Memory B cell (primary cell): ENCODE measurements around the gene MAD2L2.

ENCODE experiments used
- ATAC-seq: fragments of 150-1000 bp; cut with Tn5 transposase; 2 replicates; pipeline ENCODE4 v1.10.0; 2021; ENCODE audit warnings: low read depth, mild to moderate bottlenecking, moderate library complexity
- DNase-seq, 2 donors: peaks; one replicate each; pipeline ENCODE4 v3.0.0; 2022; ENCODE audit warnings: low spot score in 2 of 2
- H3K27ac Mint-ChIP-seq: one replicate; pipeline ENCODE4 v1.8.0; 2022; ENCODE audit warnings: mild to moderate bottlenecking, moderate library complexity, mixed read lengths
- H3K27me3 Mint-ChIP-seq: one replicate; pipeline ENCODE4 v1.8.0; 2022; ENCODE audit warnings: mixed read lengths
- H3K36me3 Mint-ChIP-seq: one replicate; pipeline ENCODE4 v1.8.0; 2022; ENCODE audit warnings: mild to moderate bottlenecking, mixed read lengths
- H3K4me1 Mint-ChIP-seq: one replicate; pipeline ENCODE4 v1.8.0; 2022; ENCODE audit warnings: mixed read lengths
- H3K4me3 Mint-ChIP-seq: one replicate; pipeline ENCODE4 v1.8.0; 2022; ENCODE audit warnings: mild to moderate bottlenecking, moderate library complexity, mixed read lengths
- H3K9me3 Mint-ChIP-seq: one replicate; pipeline ENCODE4 v1.8.0; 2022; ENCODE audit warnings: mixed read lengths

The MAD2L2 gene

DNA sequence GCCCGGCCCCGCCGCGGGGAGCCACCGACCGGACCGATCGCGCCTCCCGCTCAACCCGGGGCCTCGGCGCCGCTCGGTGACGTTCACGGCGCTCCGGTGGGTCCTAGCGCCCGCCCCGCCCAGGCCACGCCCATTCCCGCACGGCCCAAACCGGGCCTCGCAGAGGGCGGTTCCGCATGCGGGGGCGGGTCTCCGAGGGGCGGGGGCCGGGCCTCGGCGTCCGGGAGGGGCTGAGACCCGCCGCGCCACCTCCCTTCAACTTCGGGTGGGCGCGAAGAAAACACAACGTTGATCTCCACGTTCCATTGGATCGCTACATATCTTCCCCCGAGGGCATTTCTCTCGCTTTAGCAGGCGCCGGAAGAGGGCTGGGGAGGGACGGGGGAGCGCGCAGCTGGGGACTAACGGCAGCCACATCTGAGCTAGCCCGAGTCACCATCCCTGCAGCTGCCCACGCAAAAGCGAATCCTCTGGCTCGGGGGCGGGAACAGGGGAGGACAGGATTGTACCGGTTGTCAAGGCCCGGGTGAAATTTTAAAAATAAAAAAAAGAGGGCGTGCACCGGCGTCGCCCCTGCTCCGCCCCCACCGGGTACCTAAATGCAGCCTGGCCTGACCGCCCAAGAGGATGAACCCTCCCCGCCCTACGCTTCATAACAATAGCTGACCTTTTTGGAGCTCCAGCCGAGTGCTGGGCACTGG, at the start of gene MAD2L2:
TSS of gene MAD2L2 (minus strand) at position 78 of the 701 bp plus-strand sequence. CDS start 547 bp downstream, outside the sequence.
- peak; percentile 93 for ATAC-seq
- peaks cover 3% of the 10 kb centered on the region for H3K27me3 Mint-ChIP-seq
- peak; percentile 86 to 92 for DNase-seq
- peaks cover 11% of the 10 kb centered on the region for H3K4me1 Mint-ChIP-seq
- H3K27ac Mint-ChIP-seq: peak within 1 kb of the TSS; percentile 84
- H3K36me3 Mint-ChIP-seq: no peaks in the 10 kb centered on the region
- H3K9me3 Mint-ChIP-seq: no peaks in the 10 kb centered on the region
- peak within 1 kb of the TSS; percentile 98 for H3K4me3 Mint-ChIP-seq

DNA sequence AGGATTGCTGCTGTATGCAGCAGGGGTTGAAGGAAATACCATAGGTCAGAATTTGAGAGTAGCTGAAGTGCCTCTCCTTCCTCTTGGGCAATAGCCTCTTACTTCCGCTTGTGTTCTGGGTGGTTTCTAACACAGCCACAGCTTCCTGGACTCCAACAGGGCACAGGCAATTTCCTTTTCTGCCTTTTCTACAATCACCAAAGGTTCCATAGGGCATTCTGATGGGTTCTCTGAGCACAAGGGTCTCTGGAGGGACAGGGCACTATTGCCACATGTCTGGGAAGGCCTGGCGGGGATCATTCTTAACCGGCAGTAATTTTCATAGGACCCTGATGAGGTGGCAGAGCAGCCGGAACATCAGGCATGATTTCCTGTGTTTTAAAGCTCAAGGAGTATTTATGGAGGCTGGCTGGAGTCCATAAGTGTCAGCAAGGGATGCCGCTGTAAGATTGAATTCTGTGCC, 49.5 kb upstream of the MAD2L2 start:
- Mint-ChIP-seq H3K27ac (peak overlapping the region; percentile 58), H3K4me1 (peaks cover 24% of the 10 kb centered on the region), H3K36me3 (no peaks in the 10 kb centered on the region), H3K9me3 (no peaks in the 10 kb centered on the region), H3K4me3 (peak overlapping the region; percentile 73), H3K27me3 (no peaks in the 10 kb centered on the region)
- DNase-seq: peak in 1 of 2 donors; percentile 49
- peak; percentile 99 for ATAC-seq

DNA sequence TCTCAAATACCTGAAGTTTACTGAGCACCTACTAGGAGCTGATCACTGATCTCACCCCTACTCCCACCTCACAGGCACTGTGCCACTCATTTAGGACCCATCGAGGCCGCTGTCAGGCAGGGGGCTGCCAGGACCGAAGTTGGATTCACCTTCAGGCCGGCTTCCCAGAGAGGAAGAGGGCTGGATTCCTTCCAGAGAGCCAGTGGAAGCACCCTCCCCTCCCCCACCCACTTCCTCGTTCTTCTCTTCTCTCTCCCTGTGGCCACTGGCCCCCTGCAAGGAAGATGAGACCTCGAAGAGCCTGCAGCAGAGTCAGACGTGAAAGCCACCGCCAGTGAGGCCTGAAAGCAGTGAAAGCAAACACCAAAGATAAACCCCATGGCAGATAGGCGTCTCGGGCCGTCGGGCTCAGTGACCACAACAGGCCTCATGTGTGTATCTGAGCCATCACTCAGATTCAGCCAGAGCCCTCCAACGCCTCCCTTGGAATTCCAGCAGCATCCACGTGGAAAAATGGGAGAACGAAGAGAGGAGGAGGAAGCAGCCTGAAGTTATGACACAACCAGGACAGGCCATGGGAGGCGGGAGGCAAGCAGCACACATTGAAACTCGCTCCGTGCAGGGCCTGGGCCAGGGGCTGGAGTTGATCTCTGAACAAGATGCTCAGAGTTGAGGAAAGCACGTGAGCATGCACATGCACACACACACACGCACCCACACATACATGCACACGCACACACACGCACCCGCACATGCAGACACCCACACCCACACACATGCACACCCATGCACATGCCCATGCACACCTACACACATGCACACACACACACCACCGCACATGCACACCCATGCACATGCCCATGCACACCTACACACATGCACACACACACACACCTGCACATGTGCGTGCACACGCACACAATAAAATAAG, 48.8 kb upstream of the MAD2L2 start:
- H3K36me3 Mint-ChIP-seq: no peaks in the 10 kb centered on the region
- no peaks in the 10 kb centered on the region for H3K9me3 Mint-ChIP-seq
- H3K4me1 Mint-ChIP-seq: peaks cover 23% of the 10 kb centered on the region
- ATAC-seq (no peak), DNase-seq (no peak)
- H3K27ac Mint-ChIP-seq: peak overlapping the region; percentile 58
- peak overlapping the region; percentile 73 for H3K4me3 Mint-ChIP-seq
- no peaks in the 10 kb centered on the region for H3K27me3 Mint-ChIP-seq

DNA sequence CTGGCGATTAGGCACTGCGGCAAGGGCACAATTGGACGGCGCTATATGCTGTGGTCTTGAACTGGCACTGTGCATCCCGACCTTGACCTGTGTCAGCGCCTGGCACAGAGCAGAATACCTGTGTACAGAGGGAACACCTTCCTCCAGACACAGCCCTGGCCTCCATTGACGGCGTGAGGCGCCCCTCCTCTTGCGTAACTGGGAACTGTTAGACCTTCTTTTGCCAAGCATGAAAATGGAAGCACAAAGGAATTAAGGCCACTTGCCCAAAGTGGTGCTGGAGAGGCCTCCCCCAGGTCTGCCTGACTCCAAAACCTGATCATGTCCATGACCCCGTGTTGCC, 48.2 kb upstream of the MAD2L2 start:
- Mint-ChIP-seq H3K27me3 (no peaks in the 10 kb centered on the region), H3K36me3 (no peaks in the 10 kb centered on the region), H3K27ac (no peak overlapping the region), H3K4me1 (peaks cover 23% of the 10 kb centered on the region), H3K4me3 (no peak overlapping the region), H3K9me3 (no peaks in the 10 kb centered on the region)
- ATAC-seq (no peak), DNase-seq (no peak)

DNA sequence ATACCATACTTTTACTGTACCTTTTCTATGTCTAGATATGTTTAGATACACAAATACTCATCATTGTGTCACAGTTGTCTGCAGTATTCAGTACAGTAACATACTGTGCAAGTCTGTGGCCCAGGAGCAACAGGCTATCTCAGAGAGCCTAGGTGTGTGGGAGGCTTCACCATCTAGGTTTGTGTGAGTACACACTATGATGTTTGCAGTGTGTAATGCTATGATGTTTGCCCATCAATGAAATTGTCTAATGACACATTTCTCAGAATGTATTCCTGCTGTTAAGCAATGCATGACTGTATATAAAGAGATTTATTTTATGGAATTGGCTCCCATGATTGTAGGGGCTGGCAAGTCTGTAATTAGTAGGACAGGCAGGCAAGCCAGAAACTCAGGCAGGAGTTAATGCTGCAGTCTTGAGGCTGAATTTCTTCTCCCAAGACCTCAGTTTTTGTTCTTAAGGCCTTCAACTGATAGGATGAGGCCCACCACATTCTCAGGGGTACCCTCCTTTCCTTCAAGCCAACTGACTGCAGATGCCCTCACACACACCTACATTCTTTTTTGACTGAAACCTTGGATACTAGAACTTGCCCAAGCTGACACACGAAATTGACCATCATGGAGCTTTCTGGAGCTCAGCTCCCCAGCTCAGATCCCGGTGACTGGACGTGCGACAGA, 47.3 kb upstream of the MAD2L2 start:
- no peaks in the 10 kb centered on the region for H3K9me3 Mint-ChIP-seq
- no peak overlapping the region for H3K4me3 Mint-ChIP-seq
- H3K4me1 Mint-ChIP-seq: peaks cover 23% of the 10 kb centered on the region
- no peak overlapping the region for H3K27ac Mint-ChIP-seq
- ATAC-seq (no peak), DNase-seq (no peak)
- no peaks in the 10 kb centered on the region for H3K36me3 Mint-ChIP-seq
- H3K27me3 Mint-ChIP-seq: no peaks in the 10 kb centered on the region

DNA sequence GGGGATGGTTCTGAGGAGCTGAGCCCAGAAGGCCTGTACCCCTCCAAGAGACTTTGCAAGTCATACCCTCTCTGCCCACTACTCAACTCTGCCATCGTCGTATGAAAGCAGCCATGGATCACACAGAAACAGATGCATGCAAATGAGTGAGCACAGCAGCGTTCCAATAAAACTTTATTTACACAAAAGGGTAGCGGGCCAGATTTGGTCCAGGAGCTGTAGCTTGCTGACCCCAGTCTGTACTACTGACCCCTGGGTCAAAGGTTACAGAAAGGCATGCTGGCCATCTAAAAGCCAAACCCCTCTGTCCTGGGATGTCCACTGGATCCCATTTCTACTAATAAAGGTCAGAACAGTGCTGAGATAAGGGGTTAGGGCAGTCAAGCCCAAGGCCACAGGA, 46.2 kb upstream of the MAD2L2 start:
- Mint-ChIP-seq H3K36me3 (no peaks in the 10 kb centered on the region), H3K27me3 (no peaks in the 10 kb centered on the region), H3K4me3 (no peak overlapping the region), H3K27ac (no peak overlapping the region), H3K9me3 (no peaks in the 10 kb centered on the region), H3K4me1 (peaks cover 23% of the 10 kb centered on the region)
- DNase-seq (no peak), ATAC-seq (no peak)

DNA sequence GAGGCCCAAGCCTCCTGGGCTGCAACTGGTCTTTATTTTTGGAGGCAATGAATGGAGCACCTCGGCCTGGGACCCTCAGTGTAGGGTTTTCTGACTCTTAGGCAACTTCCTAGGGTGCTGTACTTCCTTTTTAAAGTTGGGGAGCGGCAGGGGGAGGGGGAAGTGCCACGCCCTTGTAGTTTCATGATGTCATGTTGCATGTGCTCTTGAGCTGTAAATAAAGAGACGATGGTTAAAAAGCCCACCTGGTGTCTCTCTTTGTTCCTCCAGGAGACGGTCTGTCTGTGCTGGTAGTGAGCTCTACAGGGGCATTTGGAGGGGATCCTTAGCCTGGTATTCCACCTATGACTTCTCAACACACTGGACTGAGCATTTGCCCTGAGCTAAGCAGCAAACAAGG, 44.7 kb upstream of the MAD2L2 start:
- ATAC-seq (peak; percentile 16), DNase-seq (no peak)
- H3K36me3 Mint-ChIP-seq: no peaks in the 10 kb centered on the region
- H3K4me1 Mint-ChIP-seq: peaks cover 16% of the 10 kb centered on the region
- no peak overlapping the region for H3K27ac Mint-ChIP-seq
- no peaks in the 10 kb centered on the region for H3K9me3 Mint-ChIP-seq
- H3K4me3 Mint-ChIP-seq: no peak overlapping the region
- no peaks in the 10 kb centered on the region for H3K27me3 Mint-ChIP-seq

DNA sequence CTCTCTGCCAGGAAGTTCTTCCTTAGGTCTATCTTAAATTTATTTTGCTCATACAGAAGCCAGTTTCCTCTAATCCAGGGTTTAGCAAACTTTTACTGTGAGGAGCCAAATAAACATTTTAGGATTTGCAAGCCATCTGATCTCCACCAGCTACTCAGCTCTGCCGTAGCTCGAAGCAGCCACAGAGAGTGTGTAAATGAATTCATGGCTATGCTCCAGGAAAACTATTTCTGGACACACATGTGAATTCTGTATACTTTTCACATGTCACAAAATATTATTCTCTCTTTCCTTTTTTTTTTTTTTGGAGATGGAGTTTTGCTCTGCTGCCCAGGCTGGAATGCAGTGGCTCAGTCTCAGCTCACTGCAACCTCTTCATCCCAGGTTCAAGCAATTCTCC, 41.6 kb upstream of the MAD2L2 start:
- ATAC-seq (no peak), DNase-seq (no peak)
- H3K4me1 Mint-ChIP-seq: peaks cover 14% of the 10 kb centered on the region
- H3K27ac Mint-ChIP-seq: no peak overlapping the region
- H3K27me3 Mint-ChIP-seq: no peaks in the 10 kb centered on the region
- no peak overlapping the region for H3K4me3 Mint-ChIP-seq
- no peaks in the 10 kb centered on the region for H3K36me3 Mint-ChIP-seq
- no peaks in the 10 kb centered on the region for H3K9me3 Mint-ChIP-seq

DNA sequence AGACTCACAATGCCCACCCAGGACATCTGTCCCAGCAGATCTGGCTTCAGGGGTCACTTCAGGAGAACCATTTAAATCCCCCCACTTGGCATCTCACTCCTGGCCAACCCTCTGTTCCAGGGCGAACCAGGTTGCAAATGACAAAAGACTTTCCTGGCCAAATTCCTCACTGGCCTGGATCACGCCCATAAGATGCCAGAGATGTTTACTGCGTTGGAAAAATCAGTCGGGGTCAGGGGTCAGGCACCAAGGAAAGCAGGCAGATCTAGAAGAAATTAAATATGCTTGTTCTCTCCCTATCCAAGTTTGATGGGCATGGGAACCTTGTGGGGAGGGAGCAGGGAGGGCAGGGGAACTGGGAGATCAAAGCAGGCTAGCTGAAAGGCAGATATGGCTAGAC, 40.4 kb upstream of the MAD2L2 start:
- Mint-ChIP-seq H3K27me3 (no peaks in the 10 kb centered on the region), H3K36me3 (no peaks in the 10 kb centered on the region), H3K4me3 (no peak overlapping the region), H3K9me3 (no peaks in the 10 kb centered on the region), H3K27ac (no peak overlapping the region), H3K4me1 (peaks cover 14% of the 10 kb centered on the region)
- DNase-seq (no peak), ATAC-seq (no peak)

DNA sequence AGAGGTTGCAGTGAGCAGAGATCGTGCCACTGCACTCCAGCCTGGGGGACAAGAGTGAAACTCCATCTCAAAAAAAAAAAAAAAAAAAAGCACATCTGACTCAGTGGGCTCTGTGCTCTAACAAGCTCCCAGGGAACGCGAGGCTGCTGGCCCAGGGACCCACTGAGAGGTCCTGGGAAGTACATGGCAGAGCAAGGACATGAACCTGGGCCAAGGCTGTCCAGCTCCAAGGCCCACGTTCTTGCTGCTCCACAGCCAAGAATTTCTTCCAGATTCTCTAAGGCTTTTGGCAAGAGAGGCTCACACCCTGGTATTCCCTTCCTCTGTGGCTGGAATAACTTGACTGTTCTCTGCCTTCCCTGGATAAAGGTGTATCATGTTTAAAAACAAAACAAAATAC, 39.6 kb upstream of the MAD2L2 start:
- H3K4me3 Mint-ChIP-seq: no peak overlapping the region
- H3K4me1 Mint-ChIP-seq: peaks cover 10% of the 10 kb centered on the region
- H3K27me3 Mint-ChIP-seq: no peaks in the 10 kb centered on the region
- no peaks in the 10 kb centered on the region for H3K9me3 Mint-ChIP-seq
- no peak overlapping the region for H3K27ac Mint-ChIP-seq
- no peak for ATAC-seq
- DNase-seq: no peak
- no peaks in the 10 kb centered on the region for H3K36me3 Mint-ChIP-seq

DNA sequence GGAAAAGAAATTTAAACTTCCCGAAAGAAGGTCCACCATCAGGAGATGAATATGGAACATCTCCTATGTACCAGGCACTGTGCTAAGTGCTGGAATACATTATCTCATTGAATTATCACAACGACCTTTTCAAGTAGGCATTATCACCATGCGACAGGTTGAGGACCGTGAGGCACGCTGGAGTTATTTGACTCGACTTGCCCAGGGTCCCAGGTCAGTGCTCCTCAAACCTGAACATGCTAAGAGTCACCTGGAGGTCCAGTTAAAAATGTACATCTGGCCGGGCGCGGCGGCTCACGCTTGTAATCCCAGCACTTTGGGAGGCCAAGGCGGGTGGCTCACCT, 39.1 kb upstream of the MAD2L2 start:
- no peaks in the 10 kb centered on the region for H3K9me3 Mint-ChIP-seq
- DNase-seq: no peak
- H3K36me3 Mint-ChIP-seq: no peaks in the 10 kb centered on the region
- no peaks in the 10 kb centered on the region for H3K27me3 Mint-ChIP-seq
- H3K4me3 Mint-ChIP-seq: peak overlapping the region; percentile 80
- no peak overlapping the region for H3K27ac Mint-ChIP-seq
- ATAC-seq: no peak
- peaks cover 9% of the 10 kb centered on the region for H3K4me1 Mint-ChIP-seq

DNA sequence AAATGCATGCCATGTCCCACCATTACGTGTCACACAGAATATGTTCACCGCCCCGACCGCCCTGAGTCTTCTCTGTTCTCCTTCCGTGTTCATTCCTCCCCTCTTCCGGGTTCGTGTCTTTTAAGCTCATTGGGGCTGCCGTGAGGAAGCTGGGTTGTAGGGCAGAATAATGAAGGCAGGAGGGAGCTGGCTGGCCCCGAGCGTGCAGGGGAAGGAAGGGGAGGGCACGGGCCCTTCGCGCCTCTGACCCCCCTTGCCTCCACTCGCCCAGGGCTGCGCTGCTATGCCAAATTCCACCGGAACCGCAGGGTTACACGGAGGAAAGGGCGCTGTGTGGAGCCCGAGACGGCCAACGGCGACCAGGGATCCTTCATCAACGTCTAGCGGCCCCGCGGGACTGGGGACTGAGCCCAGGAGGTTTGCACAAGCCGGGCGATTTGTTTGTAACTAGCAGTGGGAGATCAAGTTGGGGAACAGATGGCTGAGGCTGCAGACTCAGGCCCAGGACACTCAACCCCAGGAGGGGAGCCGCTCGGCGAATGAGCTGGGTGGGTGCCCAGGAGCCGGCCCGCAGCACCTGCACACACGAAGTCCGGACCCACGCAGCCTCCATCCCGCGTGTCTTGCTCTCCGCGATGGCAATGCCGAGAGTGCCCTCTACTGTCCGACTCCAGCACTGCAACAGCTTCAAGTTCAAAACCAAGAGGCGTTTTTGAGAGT, 38.5 kb upstream of the MAD2L2 start:
- Mint-ChIP-seq H3K9me3 (no peaks in the 10 kb centered on the region), H3K36me3 (no peaks in the 10 kb centered on the region), H3K27me3 (no peaks in the 10 kb centered on the region), H3K4me1 (peaks cover 9% of the 10 kb centered on the region), H3K4me3 (peak overlapping the region; percentile 80), H3K27ac (peak overlapping the region; percentile 80)
- peak; percentile 87 to 94 for DNase-seq
- peak; percentile 85 for ATAC-seq

DNA sequence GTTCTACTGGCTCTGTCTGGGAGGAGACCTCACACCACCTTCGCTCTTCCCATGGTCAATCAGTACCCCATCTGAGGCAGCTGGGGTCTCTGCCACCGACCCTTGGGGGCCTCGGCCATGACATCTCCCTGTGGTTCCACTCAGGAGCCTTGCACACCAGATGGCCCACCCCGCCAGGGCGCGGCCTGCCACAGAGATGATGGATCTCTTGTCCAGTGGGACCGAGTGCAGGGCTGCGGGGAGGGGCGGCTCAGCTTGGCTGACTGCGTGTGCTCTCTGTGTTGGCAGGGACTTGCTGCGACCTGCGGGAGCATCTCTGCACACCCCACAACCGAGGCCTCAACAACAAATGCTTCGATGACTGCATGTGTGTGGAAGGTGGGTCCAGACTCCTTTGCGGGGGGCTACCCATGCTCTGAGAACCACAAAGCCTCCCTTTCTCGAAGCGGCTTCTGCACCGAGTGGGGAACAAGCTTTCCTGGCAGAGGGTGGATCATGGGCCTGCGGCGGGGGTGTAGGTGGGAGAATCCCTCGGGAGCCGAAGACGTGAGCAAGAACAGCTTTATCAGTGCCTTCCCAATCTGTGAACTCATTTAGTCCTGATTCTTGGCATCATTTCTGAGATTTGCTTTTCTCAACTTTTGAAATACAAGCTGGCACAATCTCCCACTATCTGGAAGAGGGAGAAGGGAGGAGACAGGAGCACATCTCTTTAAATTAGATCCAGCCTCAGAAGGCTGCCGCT, 34.1 kb upstream of the MAD2L2 start:
- Mint-ChIP-seq H3K4me3 (no peak overlapping the region), H3K4me1 (peaks cover 9% of the 10 kb centered on the region), H3K9me3 (no peaks in the 10 kb centered on the region), H3K27ac (no peak overlapping the region), H3K36me3 (no peaks in the 10 kb centered on the region), H3K27me3 (peaks cover 3% of the 10 kb centered on the region)
- ATAC-seq: no peak
- DNase-seq: no peak
